PC-9 (cell line): ENCODE data around the gene TMEM37.

Experiments used
- EZH2 ChIP-seq: fragments of 200-600 bp; sonication (generic); IDR thresholded peaks from 2 replicates; pipeline ENCODE4 v1.8.0; 2017; ENCODE audit warnings: antibody characterized with exemption, low read depth
- TF ChIP-seq, protein P1 (sequence below): fragments of 200-600 bp; sonication (generic); conservative IDR thresholded peaks from 2 replicates; pipeline ENCODE4 v1.6.1; 2017; ENCODE audit warnings: mixed run types, antibody characterized with exemption, mild to moderate bottlenecking, moderate library complexity

DNA sequence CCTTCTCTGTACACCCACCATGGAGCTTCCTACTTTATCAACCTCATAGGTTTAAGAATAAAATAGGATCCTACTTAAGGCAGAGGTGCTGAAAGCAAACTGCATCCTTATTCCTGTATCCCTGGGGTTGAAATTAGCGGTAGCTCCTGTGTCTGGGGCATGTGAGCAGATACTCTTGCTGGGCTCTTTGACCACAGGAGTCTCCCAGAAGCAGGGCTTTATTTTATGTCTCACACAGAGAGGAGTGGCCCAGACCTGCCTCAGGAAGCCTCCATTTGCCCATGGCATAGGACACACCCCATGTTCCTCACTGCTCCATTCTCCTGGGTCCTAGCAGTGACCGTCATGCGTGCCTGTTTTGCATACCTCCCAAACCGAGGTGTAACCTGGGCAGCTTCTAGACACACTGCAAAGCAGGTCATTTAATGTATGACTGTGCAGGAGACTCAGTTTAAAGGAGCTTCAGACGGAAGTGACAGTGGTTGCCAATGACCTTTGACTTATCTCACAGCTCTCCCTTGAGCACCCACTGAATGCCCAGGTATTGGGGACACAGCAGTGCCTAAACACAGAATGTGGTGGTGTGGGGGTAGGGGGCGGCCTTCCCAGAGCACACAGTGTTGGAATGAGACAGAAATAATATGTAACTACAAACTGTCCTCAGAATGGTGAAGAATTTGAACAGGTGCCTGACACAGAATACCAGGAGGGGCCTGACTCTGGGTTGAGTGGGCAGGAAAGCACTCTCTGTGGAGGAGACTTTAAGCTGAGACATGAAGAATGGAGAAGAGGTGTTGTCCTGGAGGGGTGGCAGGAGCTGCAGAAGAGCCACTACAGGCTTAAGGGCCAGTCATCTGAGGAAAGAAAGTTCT, 3.7 kb downstream of the TMEM37 start:
- TF ChIP-seq, protein P1, sequence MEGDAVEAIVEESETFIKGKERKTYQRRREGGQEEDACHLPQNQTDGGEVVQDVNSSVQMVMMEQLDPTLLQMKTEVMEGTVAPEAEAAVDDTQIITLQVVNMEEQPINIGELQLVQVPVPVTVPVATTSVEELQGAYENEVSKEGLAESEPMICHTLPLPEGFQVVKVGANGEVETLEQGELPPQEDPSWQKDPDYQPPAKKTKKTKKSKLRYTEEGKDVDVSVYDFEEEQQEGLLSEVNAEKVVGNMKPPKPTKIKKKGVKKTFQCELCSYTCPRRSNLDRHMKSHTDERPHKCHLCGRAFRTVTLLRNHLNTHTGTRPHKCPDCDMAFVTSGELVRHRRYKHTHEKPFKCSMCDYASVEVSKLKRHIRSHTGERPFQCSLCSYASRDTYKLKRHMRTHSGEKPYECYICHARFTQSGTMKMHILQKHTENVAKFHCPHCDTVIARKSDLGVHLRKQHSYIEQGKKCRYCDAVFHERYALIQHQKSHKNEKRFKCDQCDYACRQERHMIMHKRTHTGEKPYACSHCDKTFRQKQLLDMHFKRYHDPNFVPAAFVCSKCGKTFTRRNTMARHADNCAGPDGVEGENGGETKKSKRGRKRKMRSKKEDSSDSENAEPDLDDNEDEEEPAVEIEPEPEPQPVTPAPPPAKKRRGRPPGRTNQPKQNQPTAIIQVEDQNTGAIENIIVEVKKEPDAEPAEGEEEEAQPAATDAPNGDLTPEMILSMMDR = no peak
- no peak for TF ChIP-seq EZH2
